ENCODE results near the gene POLD1.
"Not testable (repeated sequence)": the region's sequence is repeated elsewhere in the genome, so short reads cannot be mapped to it uniquely, and the experiment has no call there.

GRCh38 chr19:50390952-50391351 lies 6.8 kb downstream of the POLD1 start:
- TF ChIP-seq CTCF (IDR thresholded peaks at IDR 0.05; ENCODE audit: insufficient read depth, low read length, poor library complexity, severe bottlenecking); EZH2phosphoT487 (conservative IDR thresholded peaks at IDR 0.05; ENCODE audit: low read length): not testable (repeated sequence)
